ENCODE data around the gene ARAP2.

The ARAP2 gene

GRCh38 chr4:36065274-36065871 lies 178.9 kb downstream of the ARAP2 start:
- H3K27ac Mint-ChIP-seq: no peak overlapping the region
- no peak for ATAC-seq (replicated peaks)

DNA sequence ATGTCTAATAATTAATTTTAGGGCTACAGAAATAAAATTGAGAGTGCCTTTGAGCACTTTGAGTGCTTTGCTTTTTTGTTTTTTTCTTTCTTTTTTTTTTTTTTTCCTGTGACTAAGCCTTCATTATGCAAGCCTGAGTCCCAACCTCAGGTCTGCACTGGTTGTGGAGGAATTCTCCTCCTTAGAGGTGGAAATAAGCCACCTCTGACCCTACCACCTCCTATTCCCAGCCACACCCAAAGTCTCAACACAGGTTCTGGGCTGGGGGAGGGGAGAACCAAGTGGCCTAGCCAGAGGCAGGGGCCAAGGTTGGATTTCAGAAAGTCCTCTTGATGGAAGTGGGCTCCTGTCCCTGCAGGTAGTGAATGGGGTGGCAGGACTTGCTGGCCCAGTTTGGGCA lies 180.2 kb downstream of the ARAP2 start:
- Mint-ChIP-seq H3K27me3 (no peaks in the 10 kb centered on the region), H3K9me3 (peaks cover 5 to 9% of the 10 kb centered on the region in 2 donors), H3K27ac (no peak overlapping the region), H3K4me1 (no peaks in the 10 kb centered on the region), H3K4me3 (no peak overlapping the region), H3K36me3 (peaks cover 27 to 35% of the 10 kb centered on the region in 2 donors)
- DNase-seq (no peak), ATAC-seq (replicated peaks) (no peak)

More at GRCh38 chr4:36065274-36065871, 178.9 kb downstream of the ARAP2 start:
- no peak for DNase-seq
- H3K36me3 Mint-ChIP-seq: peaks cover 29 to 44% of the 10 kb centered on the region in 2 donors
- no peaks in the 10 kb centered on the region for H3K4me1 Mint-ChIP-seq
- H3K9me3 Mint-ChIP-seq: peaks cover 5 to 9% of the 10 kb centered on the region in 2 donors
- H3K27me3 Mint-ChIP-seq: no peaks in the 10 kb centered on the region
- H3K4me3 Mint-ChIP-seq: no peak overlapping the region

GRCh38 chr4:36056136-36056535 lies 188.2 kb downstream of the ARAP2 start:
- DNase-seq (no peak), ATAC-seq (replicated peaks) (no peak)
- Mint-ChIP-seq H3K9me3 (peaks cover 0 to 2% of the 10 kb centered on the region in 2 donors), H3K27ac (no peak overlapping the region), H3K4me1 (no peaks in the 10 kb centered on the region), H3K27me3 (no peaks in the 10 kb centered on the region), H3K4me3 (no peak overlapping the region), H3K36me3 (peaks cover 0 to 3% of the 10 kb centered on the region in 2 donors)

DNA sequence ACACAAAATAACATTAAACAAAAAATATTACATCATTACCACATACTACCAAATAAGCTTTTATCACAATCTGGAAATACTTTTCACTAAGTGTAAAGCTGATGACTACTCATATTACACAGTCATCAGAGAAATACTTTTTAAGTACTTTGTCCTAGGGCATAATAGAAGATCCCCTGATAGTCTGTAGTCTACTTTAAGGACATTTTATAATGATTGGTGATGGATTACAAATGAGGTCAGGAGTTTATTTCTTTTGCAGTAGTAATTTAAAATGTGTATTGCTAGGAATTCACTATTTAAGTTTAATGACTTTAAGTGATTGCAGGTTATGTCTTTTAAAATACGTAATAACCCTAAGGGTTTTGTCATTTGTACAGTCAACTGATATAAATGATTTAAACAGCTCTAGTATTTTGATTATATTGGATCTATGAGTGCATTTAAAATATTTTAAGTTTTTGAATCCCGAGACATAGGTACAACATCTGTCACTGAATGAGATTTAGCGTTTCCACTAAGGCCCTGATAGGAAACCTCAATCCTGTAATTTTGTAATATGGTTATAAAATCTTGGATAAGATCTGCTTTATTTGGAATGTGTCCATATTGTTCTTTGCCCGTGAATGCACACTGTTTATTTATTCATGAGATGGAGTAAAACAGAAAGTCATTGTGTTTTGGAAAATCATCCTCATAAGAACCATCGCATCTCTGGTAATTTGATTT lies 189.5 kb downstream of the ARAP2 start:
- no peak for DNase-seq
- no peaks in the 10 kb centered on the region for H3K4me1 Mint-ChIP-seq
- H3K9me3 Mint-ChIP-seq: no peaks in the 10 kb centered on the region
- no peaks in the 10 kb centered on the region for H3K27me3 Mint-ChIP-seq
- H3K27ac Mint-ChIP-seq: no peak overlapping the region
- H3K4me3 Mint-ChIP-seq: no peak overlapping the region
- peaks cover 0 to 3% of the 10 kb centered on the region in 2 donors for H3K36me3 Mint-ChIP-seq
- ATAC-seq (replicated peaks): no peak

DNA sequence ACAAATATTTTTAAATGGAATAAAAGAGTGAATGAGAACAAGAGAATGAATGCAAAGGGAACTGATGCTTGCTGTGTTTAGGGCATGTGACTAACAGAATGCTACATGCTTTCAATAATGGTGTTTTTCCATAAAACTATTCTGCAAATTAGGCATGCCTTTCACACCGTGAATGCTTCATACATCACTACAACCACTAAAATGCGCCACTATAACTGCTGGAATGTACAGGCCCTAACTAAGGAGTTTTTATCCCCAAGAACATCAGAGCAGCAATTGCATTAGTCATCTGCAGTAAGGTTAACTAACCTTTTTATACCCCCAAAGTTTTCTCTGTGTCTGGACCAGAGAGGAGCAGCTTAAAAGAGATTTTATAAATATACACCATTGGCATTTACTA lies 190.4 kb downstream of the ARAP2 start:
- peaks cover 0 to 3% of the 10 kb centered on the region in 2 donors for H3K36me3 Mint-ChIP-seq
- H3K27ac Mint-ChIP-seq: no peak overlapping the region
- no peaks in the 10 kb centered on the region for H3K27me3 Mint-ChIP-seq
- DNase-seq (no peak), ATAC-seq (replicated peaks) (no peak)
- no peaks in the 10 kb centered on the region for H3K4me1 Mint-ChIP-seq
- no peaks in the 10 kb centered on the region for H3K9me3 Mint-ChIP-seq
- no peak overlapping the region for H3K4me3 Mint-ChIP-seq

GRCh38 chr4:36051634-36052033 lies 192.7 kb downstream of the ARAP2 start:
- Mint-ChIP-seq H3K4me3 (no peak overlapping the region), H3K36me3 (no peaks in the 10 kb centered on the region), H3K27me3 (no peaks in the 10 kb centered on the region), H3K4me1 (no peaks in the 10 kb centered on the region), H3K27ac (no peak overlapping the region), H3K9me3 (no peaks in the 10 kb centered on the region)
- DNase-seq: no peak
- no peak for ATAC-seq (replicated peaks)

GRCh38 chr4:36046026-36046425 lies 198.3 kb downstream of the ARAP2 start:
- Mint-ChIP-seq H3K9me3 (peaks cover 0 to 2% of the 10 kb centered on the region in 2 donors), H3K27me3 (no peaks in the 10 kb centered on the region), H3K27ac (no peak overlapping the region), H3K36me3 (peaks cover 7 to 10% of the 10 kb centered on the region in 2 donors), H3K4me1 (no peaks in the 10 kb centered on the region), H3K4me3 (no peak overlapping the region)
- DNase-seq: no peak
- ATAC-seq (replicated peaks): no peak

DNA sequence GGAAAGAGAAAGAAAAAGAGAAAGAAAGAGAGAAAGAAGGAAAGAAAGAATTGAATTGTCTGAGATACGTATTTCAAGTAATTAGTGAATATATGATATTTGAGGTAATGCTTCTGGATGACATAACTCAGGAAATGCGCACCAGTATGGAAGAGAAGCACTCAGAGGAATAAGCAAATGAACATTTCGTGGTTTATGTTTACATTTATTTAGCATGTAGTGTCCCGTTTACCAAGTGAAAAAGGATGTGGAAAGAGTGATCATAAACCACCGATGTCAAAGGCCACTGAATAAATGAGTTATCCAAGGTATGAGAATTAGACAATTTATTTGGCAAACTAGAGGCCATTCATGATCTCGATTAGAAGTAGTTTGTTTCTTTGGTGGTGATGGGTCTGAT lies 200.4 kb downstream of the ARAP2 start:
- H3K4me3 Mint-ChIP-seq: no peak overlapping the region
- peaks cover 0 to 2% of the 10 kb centered on the region in 2 donors for H3K9me3 Mint-ChIP-seq
- no peak overlapping the region for H3K27ac Mint-ChIP-seq
- peaks cover 7 to 21% of the 10 kb centered on the region in 2 donors for H3K36me3 Mint-ChIP-seq
- DNase-seq (no peak), ATAC-seq (replicated peaks) (no peak)
- no peaks in the 10 kb centered on the region for H3K4me1 Mint-ChIP-seq
- H3K27me3 Mint-ChIP-seq: no peaks in the 10 kb centered on the region

DNA sequence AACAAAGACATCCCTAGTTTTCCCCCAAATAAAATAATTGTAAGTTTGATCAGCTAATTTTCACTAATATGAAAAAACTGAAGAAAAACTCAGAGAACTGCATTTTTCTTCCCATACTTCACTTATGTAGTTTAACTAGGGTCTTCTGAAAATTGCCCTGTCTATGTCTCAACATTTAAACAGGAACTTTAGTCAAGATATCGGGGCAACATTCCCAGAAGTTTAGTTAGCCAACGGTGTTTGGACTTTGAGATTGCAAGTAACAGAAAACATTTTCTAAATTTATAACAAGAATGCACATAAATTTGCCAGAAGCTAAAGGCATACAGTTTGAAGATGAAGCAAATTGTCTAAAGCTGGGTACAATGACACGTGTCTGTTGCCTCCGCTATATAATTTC lies 201.1 kb downstream of the ARAP2 start:
- DNase-seq (no peak), ATAC-seq (replicated peaks) (no peak)
- peaks cover 7 to 21% of the 10 kb centered on the region in 2 donors for H3K36me3 Mint-ChIP-seq
- H3K27me3 Mint-ChIP-seq: no peaks in the 10 kb centered on the region
- H3K9me3 Mint-ChIP-seq: peaks cover 0 to 2% of the 10 kb centered on the region in 2 donors
- no peak overlapping the region for H3K4me3 Mint-ChIP-seq
- no peaks in the 10 kb centered on the region for H3K4me1 Mint-ChIP-seq
- H3K27ac Mint-ChIP-seq: no peak overlapping the region

GRCh38 chr4:36042122-36042970 lies 202.0 kb downstream of the ARAP2 start:
- H3K9me3 Mint-ChIP-seq: peaks cover 0 to 2% of the 10 kb centered on the region in 2 donors
- no peak overlapping the region for H3K4me3 Mint-ChIP-seq
- DNase-seq (no peak), ATAC-seq (replicated peaks) (no peak)
- H3K36me3 Mint-ChIP-seq: peaks cover 7 to 21% of the 10 kb centered on the region in 2 donors
- H3K27me3 Mint-ChIP-seq: no peaks in the 10 kb centered on the region
- H3K4me1 Mint-ChIP-seq: no peaks in the 10 kb centered on the region
- no peak overlapping the region for H3K27ac Mint-ChIP-seq

DNA sequence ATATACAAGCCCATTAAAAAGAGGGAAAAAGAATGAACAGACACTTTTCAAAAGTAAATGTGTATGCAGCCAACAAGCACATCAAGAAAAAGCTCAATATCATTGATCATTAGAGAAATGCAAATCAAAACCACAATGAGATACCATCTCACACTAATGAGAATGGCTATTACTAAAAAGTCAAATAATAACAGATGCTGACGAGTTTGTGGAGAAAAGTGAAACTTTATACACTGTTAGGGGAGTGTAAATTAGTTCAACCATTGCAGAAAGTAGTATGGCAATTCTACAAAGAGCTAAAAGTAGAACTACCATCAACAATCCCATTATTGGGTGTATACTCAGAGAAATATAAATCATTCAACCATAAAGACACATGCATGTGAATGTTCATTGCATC lies 203.0 kb downstream of the ARAP2 start:
- DNase-seq (no peak), ATAC-seq (replicated peaks) (no peak)
- peaks cover 7 to 21% of the 10 kb centered on the region in 2 donors for H3K36me3 Mint-ChIP-seq

GRCh38 chr4:36039026-36039425 lies 205.3 kb downstream of the ARAP2 start:
- Mint-ChIP-seq H3K9me3 (peaks cover 0 to 8% of the 10 kb centered on the region in 2 donors), H3K27ac (no peak overlapping the region), H3K27me3 (no peaks in the 10 kb centered on the region)

More for the DNA sequence above, 203.0 kb downstream of the ARAP2 start:
- H3K27me3 Mint-ChIP-seq: no peaks in the 10 kb centered on the region
- H3K4me1 Mint-ChIP-seq: no peaks in the 10 kb centered on the region
- H3K9me3 Mint-ChIP-seq: peaks cover 0 to 2% of the 10 kb centered on the region in 2 donors
- H3K27ac Mint-ChIP-seq: no peak overlapping the region
- H3K4me3 Mint-ChIP-seq: no peak overlapping the region

GRCh38 chr4:36038491-36038890 lies 205.8 kb downstream of the ARAP2 start:
- no peak overlapping the region for H3K4me3 Mint-ChIP-seq
- no peaks in the 10 kb centered on the region for H3K27me3 Mint-ChIP-seq
- H3K27ac Mint-ChIP-seq: no peak overlapping the region
- H3K9me3 Mint-ChIP-seq: peaks cover 0 to 10% of the 10 kb centered on the region in 2 donors
- peaks cover 8 to 26% of the 10 kb centered on the region in 2 donors for H3K36me3 Mint-ChIP-seq
- H3K4me1 Mint-ChIP-seq: no peaks in the 10 kb centered on the region
- no peak for ATAC-seq (replicated peaks)
- no peak for DNase-seq

More at GRCh38 chr4:36039026-36039425, 205.3 kb downstream of the ARAP2 start:
- Mint-ChIP-seq H3K4me1 (no peaks in the 10 kb centered on the region), H3K36me3 (peaks cover 8 to 26% of the 10 kb centered on the region in 2 donors), H3K4me3 (no peak overlapping the region)
- no peak for DNase-seq
- ATAC-seq (replicated peaks): no peak

GRCh38 chr4:36037127-36037526 lies 207.2 kb downstream of the ARAP2 start:
- no peak for DNase-seq
- H3K27ac Mint-ChIP-seq: no peak overlapping the region
- H3K4me1 Mint-ChIP-seq: no peaks in the 10 kb centered on the region
- no peak for ATAC-seq (replicated peaks)
- H3K36me3 Mint-ChIP-seq: peaks cover 8 to 24% of the 10 kb centered on the region in 2 donors
- peaks cover 0 to 10% of the 10 kb centered on the region in 2 donors for H3K9me3 Mint-ChIP-seq
- no peaks in the 10 kb centered on the region for H3K27me3 Mint-ChIP-seq
- no peak overlapping the region for H3K4me3 Mint-ChIP-seq

Data from stimulated activated naive B cell treated with anti-CD40 and anti-IgM and Interleukin-4, amounts not matched to agents 10 μg/mL and 1 μg/mL and 100 μg/mL, for 72 hours (primary cell).